Right lobe of liver (tissue), 6 donors: ENCODE measurements around the gene MTARC1. TPM values are rescaled to one million over a fixed set of nuclear protein-coding genes. Genes with fewer than 3 reads are reported as not detected.

Source experiments
- ATAC-seq, 4 donors: fragments of 200-7000 bp; cut with Tn5 transposase; one replicate each; pipeline ENCODE4 v1.9.1; 2020; ENCODE audit warnings: mild to moderate bottlenecking in 4 of 4, moderate library complexity in 4 of 4
- DNase-seq, 3 donors: peaks; one replicate each; pipeline ENCODE4 v3.0.0-alpha.2; 2020
- H3K27ac ChIP-seq, 3 donors: fragments of 200-600 bp; one replicate each; pipeline ENCODE4 v1.8.0; 2022
- H3K27me3 ChIP-seq, 2 donors: fragments of 200-600 bp; one replicate each; pipeline ENCODE4 v1.8.0; 2022
- H3K36me3 ChIP-seq, 4 donors: fragments of 200-600 bp; sonication (generic) in 1 of 4; one replicate each; pipeline versions ENCODE4 v1.5.1 to v1.8.0; 2017 to 2022; ENCODE audit warnings: control low read depth in 1 of 4
- H3K4me1 ChIP-seq, 4 donors: fragments of 200-600 bp; sonication (generic) in 1 of 4; one replicate each; pipeline versions ENCODE4 v1.5.1 to v1.8.0; 2017 to 2022; ENCODE audit warnings: control low read depth in 1 of 4
- H3K4me3 ChIP-seq, 3 donors: fragments of 200-600 bp; one replicate each; pipeline ENCODE4 v1.8.0; 2022
- H3K9me3 ChIP-seq, 4 donors: fragments of 200-600 bp; sonication (generic) in 1 of 4; one replicate each; pipeline versions ENCODE4 v1.5.1 to v1.8.0; 2017 to 2022; ENCODE audit warnings: control low read depth in 1 of 4
- CTCF ChIP-seq, 4 donors: fragments of 200-600 bp in 3 of 4; fragments of 450-650 bp in 1 of 4; IDR thresholded peaks; one replicate each; pipeline versions ENCODE4 v1.5.1 to v1.8.0; 2016 to 2022; ENCODE audit warnings: antibody characterized with exemption in 4 of 4, mild to moderate bottlenecking in 2 of 4
- POLR2A ChIP-seq: fragments of 450-650 bp; IDR thresholded peaks from one replicate; pipeline ENCODE4 v1.6.1; 2017; ENCODE audit warnings: antibody characterized with exemption, mild to moderate bottlenecking
- WGBS: methylation state at CpG from one replicate; pipeline ENCODE4 v1.1.6; 2018; ENCODE audit warnings: low coverage, low lambda C conversion rate; ENCODE audit not compliant: insufficient coverage; ENCODE audit errors: missing lambda C conversion rate; 5-methylcytosine and 5-hydroxymethylcytosine counted together
- intact Hi-C, 2 donors: fragments of 100-400 bp; cut with DNase I; formaldehyde crosslinking; loops; one replicate each; pipeline versions ENCODE4 v1.11.2 to v1.14.1; 2022
- total RNA-seq, 6 experiments: library from RNA; depleted of rRNA in 2 of 6; stranded (reverse); fragments of >200 nt in 2 of 6; fragmentation: NEBNext Ultra II Directional in 3 of 6; extraction: Animal tissue kit (Norgen Biotek cat#: 25700) in 3 of 6; gene quantifications; one replicate each; pipeline versions ENCODE4 v1.1.0 to v1.2.4, GENCODE V29; 2016 to 2023
- donor health status: DM: no; HTN: yes; CAD: no.
- donor health status: DM: no; HTN: no; CAD: no.
- donor health status: DM: no; HTN: no; CAD: no.
- donor health status: DM: no; HTN: yes; CAD: no.
- donor health status: DM: no; HTN: yes; CAD: no.

MTARC1 gene
- total RNA-seq, 6 experiments from 2014 or later = 14.5 to 83.6 (median 35.2) TPM

GRCh38 chr1:220776720-220777326 lies 9.9 kb upstream of the MTARC1 start:
- intact Hi-C loops = loop anchor here in 1 of 2 donors (5.0 kb wide), 1 partner anchor 95 kb away; no protein-coding TSS in a partner anchor
- TF ChIP-seq POLR2A (no peak), CTCF (IDR thresholded peaks at IDR 0.05) (peak; percentile 84 to 96 (median 94))
- WGBS = 16% methylated on average over 17 of the region's 19 CpGs
- H3K27me3 ChIP-seq = no peaks in the 10 kb centered on the region
- peaks cover 0 to 36% (median 10%) of the 10 kb centered on the region in 4 donors for H3K36me3 ChIP-seq
- H3K4me1 ChIP-seq = peaks cover 0 to 4% (median 0%) of the 10 kb centered on the region in 4 donors
- peak; percentile 95 to 98 (median 98) for ATAC-seq
- H3K9me3 ChIP-seq = no peaks in the 10 kb centered on the region
- peak; percentile 87 to 90 (median 88) for DNase-seq
- H3K4me3 ChIP-seq = no peak overlapping the region
- H3K27ac ChIP-seq = no peak overlapping the region

GRCh38 chr1:220783453-220783852 lies 3.3 kb upstream of the MTARC1 start:
- Histone ChIP-seq H3K9me3 (no peaks in the 10 kb centered on the region), H3K36me3 (peaks cover 0 to 44% (median 14%) of the 10 kb centered on the region in 4 donors), H3K4me3 (no peak overlapping the region), H3K27me3 (no peaks in the 10 kb centered on the region), H3K27ac (no peak overlapping the region), H3K4me1 (peaks cover 0 to 29% (median 14%) of the 10 kb centered on the region in 4 donors)
- TF ChIP-seq POLR2A = no peak
- TF ChIP-seq CTCF (IDR thresholded peaks at IDR 0.05) = no peak
- intact Hi-C loops = no loop called here
- ATAC-seq (no peak), DNase-seq (no peak)
- WGBS = 63% methylated on average over 1 of the region's 3 CpGs

GRCh38 chr1:220784751-220785150 lies 2.0 kb upstream of the MTARC1 start:
- 82% methylated on average over 4 of the region's 4 CpGs for WGBS
- intact Hi-C loops = no loop called here
- no peak for DNase-seq
- Histone ChIP-seq H3K4me3 (no peak overlapping the region), H3K27me3 (no peaks in the 10 kb centered on the region), H3K4me1 (peaks cover 0 to 40% (median 19%) of the 10 kb centered on the region in 4 donors), H3K27ac (peak overlapping the region in 2 of 3 donors; percentile 88 to 92), H3K36me3 (peaks cover 0 to 38% (median 13%) of the 10 kb centered on the region in 4 donors), H3K9me3 (no peaks in the 10 kb centered on the region)
- TF ChIP-seq CTCF (IDR thresholded peaks at IDR 0.05) (no peak), POLR2A (no peak)
- no peak for ATAC-seq

- Histone ChIP-seq H3K27me3 (no peaks in the 10 kb centered on the region), H3K36me3 (peaks cover 0 to 36% (median 13%) of the 10 kb centered on the region in 4 donors), H3K4me1 (peaks cover 0 to 46% (median 22%) of the 10 kb centered on the region in 4 donors), H3K9me3 (no peaks in the 10 kb centered on the region), H3K4me3 (peak overlapping the region in 1 of 3 donors; percentile 67), H3K27ac (peak overlapping the region; percentile 43 to 92 (median 88))
- peak in 2 of 4 donors; percentile 1 for ATAC-seq
- 53% methylated on average over 11 of the region's 11 CpGs for WGBS
- intact Hi-C loops = no loop called here
- DNase-seq = no peak
- TF ChIP-seq CTCF (IDR thresholded peaks at IDR 0.05) (no peak), POLR2A (no peak)
Measured at GRCh38 chr1:220785166-220786056, 1.3 kb upstream of the MTARC1 start.
